ENCODE results near the gene STK26. TPM values are rescaled to one million over a fixed set of nuclear protein-coding genes. Genes with fewer than 3 reads are reported as not detected.

The STK26 gene
- total RNA-seq, 1 experiment from 2014 or later: 30.5 TPM

DNA sequence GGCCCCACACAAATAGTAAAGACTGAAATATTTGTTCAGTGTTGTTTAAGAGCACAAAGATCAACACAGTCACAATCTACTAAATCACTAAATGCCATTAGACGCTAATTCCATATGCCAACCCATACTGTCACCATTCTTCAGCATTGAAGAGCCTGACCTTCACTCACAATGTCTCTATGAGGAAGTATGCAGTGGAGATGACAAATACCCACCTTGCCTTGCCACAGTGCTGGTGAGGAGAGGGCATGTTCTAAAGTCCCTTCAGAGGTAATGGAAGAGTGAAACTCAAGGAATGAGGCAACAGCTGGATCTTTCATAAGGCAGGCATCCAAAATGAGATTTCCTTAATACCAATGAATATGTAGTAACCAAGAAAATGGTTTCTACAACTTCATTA, 54.3 kb downstream of the STK26 start:
- DNase-seq (ENCODE audit: low read depth, low spot score): no peak
- no peak overlapping the region for H3K9ac ChIP-seq (ENCODE audit: low read length)
- H3K9me3 ChIP-seq (ENCODE audit: control insufficient read depth in 1 of 2, insufficient read depth in 1 of 2, low read depth in 1 of 2, low read length in 2 of 2): no peaks in the 10 kb centered on the region
- no peak overlapping the region for H3K4me2 ChIP-seq (ENCODE audit: low read length)
- no peak overlapping the region for H2AFZ ChIP-seq (ENCODE audit: low read depth, low read length, poor library complexity, severe bottlenecking)
- POLR2A ChIA-PET: no interaction called here
- CTCF ChIA-PET: no interaction called here
- no peaks in the 10 kb centered on the region for H3K36me3 ChIP-seq (ENCODE audit: control insufficient read depth in 1 of 2, insufficient read depth in 2 of 2, low read length in 2 of 2)
- no peaks in the 10 kb centered on the region for H3K4me1 ChIP-seq (ENCODE audit: control insufficient read depth in 1 of 2, insufficient read depth in 2 of 2, low read length in 2 of 2)
- TF ChIP-seq CBX3 (IDR thresholded peaks at IDR 0.05; ENCODE audit: low read depth): no peak
- no peak for TF ChIP-seq POLR2A (IDR thresholded peaks at IDR 0.05; ENCODE audit: borderline replicate concordance, extremely low read depth, insufficient read depth, insufficient read length)
- no peak for TF ChIP-seq ZFX (IDR thresholded peaks at IDR 0.05)
- no peak for TF ChIP-seq TCF7L2 (IDR thresholded peaks at IDR 0.05; ENCODE audit: borderline replicate concordance, extremely low read depth, insufficient read depth, insufficient read length)
- no peaks in the 10 kb centered on the region for H3K79me2 ChIP-seq (ENCODE audit: insufficient read depth, low read length)
- H3K4me3 ChIP-seq (replicated peaks in 1 of 2; ENCODE audit: low read depth in 1 of 2, low read length in 2 of 2): no peak overlapping the region
- H3K9me2 ChIP-seq (ENCODE audit: insufficient read depth): no peaks in the 10 kb centered on the region
- H4K20me1 ChIP-seq (ENCODE audit: insufficient read depth): no peaks in the 10 kb centered on the region
- no peaks in the 10 kb centered on the region for H3K27me3 ChIP-seq (ENCODE audit: insufficient read depth, low read length)
- RAD21 ChIA-PET (ENCODE audit: low non-redundant PET in 1 of 2, low total read pairs in 2 of 2, uncharacterized antibody in 2 of 2, unreplicated experiment in 2 of 2): no interaction called here
- BruUV-seq (replicated peaks): no TSS peak
- intact Hi-C loops (cut with micrococcal nuclease): no loop called here
- ATAC-seq: no peak
- H3K27ac ChIP-seq (ENCODE audit: low read depth, low read length): no peak overlapping the region

DNA sequence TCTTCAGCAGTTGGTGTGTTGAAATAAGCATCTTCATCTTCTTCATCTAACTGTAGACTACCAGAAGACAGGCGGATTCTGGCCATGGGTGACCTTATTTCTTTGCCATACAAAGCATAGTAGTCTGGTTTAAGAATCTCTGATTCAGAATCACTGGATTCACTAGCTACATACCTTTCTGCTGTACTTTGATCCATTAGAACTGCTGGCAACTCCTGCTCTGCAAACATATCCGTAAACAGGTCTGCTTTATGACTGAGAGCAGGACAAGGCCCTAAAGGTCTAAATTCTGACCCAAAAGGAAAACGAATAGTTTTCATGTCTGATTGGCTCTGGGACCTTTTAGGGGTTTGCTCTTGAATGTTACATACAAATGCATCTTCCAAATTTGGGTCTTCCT, 54.8 kb downstream of the STK26 start:
- H3K27ac ChIP-seq (ENCODE audit: low read depth, low read length): no peak overlapping the region
- ChIA-PET CTCF (no interaction called here), RAD21 (ENCODE audit: low non-redundant PET in 1 of 2, low total read pairs in 2 of 2, uncharacterized antibody in 2 of 2, unreplicated experiment in 2 of 2) (no interaction called here), POLR2A (no interaction called here)
- H3K4me1 ChIP-seq (ENCODE audit: control insufficient read depth in 1 of 2, insufficient read depth in 2 of 2, low read length in 2 of 2): no peaks in the 10 kb centered on the region
- H2AFZ ChIP-seq (ENCODE audit: low read depth, low read length, poor library complexity, severe bottlenecking): no peak overlapping the region
- DNase-seq (ENCODE audit: low read depth, low spot score): no peak
- intact Hi-C loops (cut with micrococcal nuclease): no loop called here
- H3K79me2 ChIP-seq (ENCODE audit: insufficient read depth, low read length): no peaks in the 10 kb centered on the region
- H3K9me3 ChIP-seq (ENCODE audit: control insufficient read depth in 1 of 2, insufficient read depth in 1 of 2, low read depth in 1 of 2, low read length in 2 of 2): no peaks in the 10 kb centered on the region
- no peaks in the 10 kb centered on the region for H3K9me2 ChIP-seq (ENCODE audit: insufficient read depth)
- no peaks in the 10 kb centered on the region for H4K20me1 ChIP-seq (ENCODE audit: insufficient read depth)
- TF ChIP-seq EZH2 (IDR thresholded peaks at IDR 0.05) (no peak), CBX3 (IDR thresholded peaks at IDR 0.05; ENCODE audit: low read depth) (no peak), ZFX (IDR thresholded peaks at IDR 0.05) (no peak), RAD21 (IDR thresholded peaks at IDR 0.05; ENCODE audit: low read depth) (no peak), ZNF274 (IDR thresholded peaks at IDR 0.05; ENCODE audit: low read depth, low read length) (no peak), CEBPB (IDR thresholded peaks at IDR 0.05; ENCODE audit: low read depth) (no peak), SIN3A (IDR thresholded peaks at IDR 0.05; ENCODE audit: low read depth) (no peak), POLR2AphosphoS5 (IDR thresholded peaks at IDR 0.05; ENCODE audit: low read depth, low read length) (no peak), YY1 (IDR thresholded peaks at IDR 0.05; ENCODE audit: extremely low read depth, insufficient replicate concordance, low read depth, low read length) (no peak), ELF1 (IDR thresholded peaks at IDR 0.05; ENCODE audit: borderline replicate concordance, low read depth) (no peak), SRF (IDR thresholded peaks at IDR 0.05; ENCODE audit: low read depth) (no peak)
- TF ChIP-seq, protein P1, sequence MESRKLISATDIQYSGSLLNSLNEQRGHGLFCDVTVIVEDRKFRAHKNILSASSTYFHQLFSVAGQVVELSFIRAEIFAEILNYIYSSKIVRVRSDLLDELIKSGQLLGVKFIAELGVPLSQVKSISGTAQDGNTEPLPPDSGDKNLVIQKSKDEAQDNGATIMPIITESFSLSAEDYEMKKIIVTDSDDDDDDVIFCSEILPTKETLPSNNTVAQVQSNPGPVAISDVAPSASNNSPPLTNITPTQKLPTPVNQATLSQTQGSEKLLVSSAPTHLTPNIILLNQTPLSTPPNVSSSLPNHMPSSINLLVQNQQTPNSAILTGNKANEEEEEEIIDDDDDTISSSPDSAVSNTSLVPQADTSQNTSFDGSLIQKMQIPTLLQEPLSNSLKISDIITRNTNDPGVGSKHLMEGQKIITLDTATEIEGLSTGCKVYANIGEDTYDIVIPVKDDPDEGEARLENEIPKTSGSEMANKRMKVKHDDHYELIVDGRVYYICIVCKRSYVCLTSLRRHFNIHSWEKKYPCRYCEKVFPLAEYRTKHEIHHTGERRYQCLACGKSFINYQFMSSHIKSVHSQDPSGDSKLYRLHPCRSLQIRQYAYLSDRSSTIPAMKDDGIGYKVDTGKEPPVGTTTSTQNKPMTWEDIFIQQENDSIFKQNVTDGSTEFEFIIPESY (IDR thresholded peaks at IDR 0.05; ENCODE audit: extremely low read depth, insufficient replicate concordance, low read length): no peak
- TF ChIP-seq, protein P2, sequence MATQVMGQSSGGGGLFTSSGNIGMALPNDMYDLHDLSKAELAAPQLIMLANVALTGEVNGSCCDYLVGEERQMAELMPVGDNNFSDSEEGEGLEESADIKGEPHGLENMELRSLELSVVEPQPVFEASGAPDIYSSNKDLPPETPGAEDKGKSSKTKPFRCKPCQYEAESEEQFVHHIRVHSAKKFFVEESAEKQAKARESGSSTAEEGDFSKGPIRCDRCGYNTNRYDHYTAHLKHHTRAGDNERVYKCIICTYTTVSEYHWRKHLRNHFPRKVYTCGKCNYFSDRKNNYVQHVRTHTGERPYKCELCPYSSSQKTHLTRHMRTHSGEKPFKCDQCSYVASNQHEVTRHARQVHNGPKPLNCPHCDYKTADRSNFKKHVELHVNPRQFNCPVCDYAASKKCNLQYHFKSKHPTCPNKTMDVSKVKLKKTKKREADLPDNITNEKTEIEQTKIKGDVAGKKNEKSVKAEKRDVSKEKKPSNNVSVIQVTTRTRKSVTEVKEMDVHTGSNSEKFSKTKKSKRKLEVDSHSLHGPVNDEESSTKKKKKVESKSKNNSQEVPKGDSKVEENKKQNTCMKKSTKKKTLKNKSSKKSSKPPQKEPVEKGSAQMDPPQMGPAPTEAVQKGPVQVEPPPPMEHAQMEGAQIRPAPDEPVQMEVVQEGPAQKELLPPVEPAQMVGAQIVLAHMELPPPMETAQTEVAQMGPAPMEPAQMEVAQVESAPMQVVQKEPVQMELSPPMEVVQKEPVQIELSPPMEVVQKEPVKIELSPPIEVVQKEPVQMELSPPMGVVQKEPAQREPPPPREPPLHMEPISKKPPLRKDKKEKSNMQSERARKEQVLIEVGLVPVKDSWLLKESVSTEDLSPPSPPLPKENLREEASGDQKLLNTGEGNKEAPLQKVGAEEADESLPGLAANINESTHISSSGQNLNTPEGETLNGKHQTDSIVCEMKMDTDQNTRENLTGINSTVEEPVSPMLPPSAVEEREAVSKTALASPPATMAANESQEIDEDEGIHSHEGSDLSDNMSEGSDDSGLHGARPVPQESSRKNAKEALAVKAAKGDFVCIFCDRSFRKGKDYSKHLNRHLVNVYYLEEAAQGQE (IDR thresholded peaks at IDR 0.05; ENCODE audit: low read depth): no peak
- TF ChIP-seq, protein P3, sequence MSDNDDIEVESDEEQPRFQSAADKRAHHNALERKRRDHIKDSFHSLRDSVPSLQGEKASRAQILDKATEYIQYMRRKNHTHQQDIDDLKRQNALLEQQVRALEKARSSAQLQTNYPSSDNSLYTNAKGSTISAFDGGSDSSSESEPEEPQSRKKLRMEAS (IDR thresholded peaks at IDR 0.05): no peak
- H3K9ac ChIP-seq (ENCODE audit: low read length): no peak overlapping the region
- no peak overlapping the region for H3K4me2 ChIP-seq (ENCODE audit: low read length)
- H3K36me3 ChIP-seq (ENCODE audit: control insufficient read depth in 1 of 2, insufficient read depth in 2 of 2, low read length in 2 of 2): no peaks in the 10 kb centered on the region
- no peak overlapping the region for H3K4me3 ChIP-seq (replicated peaks in 1 of 2; ENCODE audit: low read depth in 1 of 2, low read length in 2 of 2)
- no peaks in the 10 kb centered on the region for H3K27me3 ChIP-seq (ENCODE audit: insufficient read depth, low read length)
- no peak for ATAC-seq
- BruUV-seq (replicated peaks): no TSS peak

All from HCT116 (cell line).